K562 (cell line): ENCODE measurements around the gene ABCC12. TPM values are rescaled to one million over a fixed set of nuclear protein-coding genes. Genes with fewer than 3 reads are reported as not detected.

Experiments used
- ATAC-seq: fragments of 200-7000 bp; cut with Tn5 transposase; 3 replicates; pipeline ENCODE4 v1.9.1; 2020; ENCODE audit warnings: moderate library complexity
- BruUV-seq: library from RNA; stranded (reverse); fragments of 400-500 nt; replicated peaks from 2 replicates; lab custom pipeline; 2021; lab: Mats Ljungman, UMichigan
- CTCF ChIA-PET: fragments of 300-600 bp; formaldehyde crosslinking; extraction: SDS; loops from one replicate; lab custom pipeline; 2021; ENCODE audit warnings: low intra/inter-chr PET ratio; lab: Yijun Ruan, JAX
- POLR2A ChIA-PET: fragments of 300-600, 350-650 bp; sonication (Branson Sonifier 250); formaldehyde crosslinking; extraction: SDS; loops from one replicate; lab custom pipeline; 2021; ENCODE audit warnings: antibody characterized with exemption, inconsistent platforms; lab: Yijun Ruan, JAX
- DNase-seq, 4 experiments: peaks; one replicate each; pipeline versions ENCODE4 v3.0.0 to v3.0.0-alpha.2; 2011 to 2018; ENCODE audit warnings: low spot score in 3 of 4, mixed read lengths in 3 of 4; ENCODE audit errors: extremely low read depth in 1 of 4
- FAIRE-seq: peaks from 2 replicates; lab custom pipeline; 2011; peaks lifted over from hg19 to GRCh38; lab: Jason Lieb, UNC
- H2AFZ ChIP-seq: 2 replicates; pipeline ENCODE4 v1.6.0; 2011; ENCODE audit warnings: low read depth, low read length, control low read depth, inconsistent platforms
- H3K27ac ChIP-seq: fragments of 200-600 bp; 3 replicates; pipeline ENCODE4 v1.8.0; 2011; ENCODE audit warnings: low read depth, mild to moderate bottlenecking, control low read depth, inconsistent platforms, low read length, moderate library complexity, mixed read lengths; ENCODE audit errors: extremely low read depth
- H3K27me3 ChIP-seq, 2 experiments: fragments of 300-600 bp in 1 of 2; 2 replicates in 1 of 2; 3 replicates in 1 of 2; pipeline versions ENCODE4 v1.6.0 to v1.8.0; 2011; ENCODE audit warnings: inconsistent platforms in 2 of 2, low read length in 2 of 2, mild to moderate bottlenecking in 1 of 2, mixed read lengths in 1 of 2, moderate library complexity in 1 of 2; ENCODE audit not compliant: control insufficient read depth in 2 of 2, insufficient read depth in 2 of 2
- H3K36me3 ChIP-seq: fragments of 300-600 bp; 3 replicates; pipeline ENCODE4 v1.8.0; 2011; ENCODE audit warnings: mild to moderate bottlenecking, low read length, inconsistent platforms; ENCODE audit not compliant: control insufficient read depth, insufficient read depth
- H3K4me1 ChIP-seq, 2 experiments: fragments of 200-600 bp in 1 of 2; replicated peaks in 1 of 2; 2 replicates in 1 of 2; 3 replicates in 1 of 2; pipeline versions ENCODE4 v1.5.1 to v1.8.0; 2011; ENCODE audit warnings: inconsistent platforms in 2 of 2, low read length in 2 of 2, mild to moderate bottlenecking in 1 of 2, mixed read lengths in 1 of 2, moderate library complexity in 1 of 2; ENCODE audit not compliant: control insufficient read depth in 2 of 2, insufficient read depth in 2 of 2
- H3K4me2 ChIP-seq: 2 replicates; pipeline ENCODE4 v1.6.1; 2011; ENCODE audit warnings: low read length, control low read depth, inconsistent platforms, mixed read lengths; ENCODE audit not compliant: insufficient read depth
- H3K4me3 ChIP-seq: fragments of 200-600 bp; sonication (generic), shearing (Covaris generic); 2 replicates; pipeline ENCODE4 v1.5.1; 2016; ENCODE audit warnings: control low read depth, inconsistent platforms
- H3K79me2 ChIP-seq: fragments of 200-600 bp; 3 replicates; pipeline ENCODE4 v1.8.0; 2011; ENCODE audit warnings: low read length, inconsistent platforms; ENCODE audit not compliant: control insufficient read depth, insufficient read depth
- H3K9ac ChIP-seq, 2 experiments: 2 replicates each; pipeline versions ENCODE4 v1.6.0 to v1.6.1; 2011; ENCODE audit warnings: low read depth in 2 of 2, low read length in 2 of 2, control low read depth in 1 of 2, inconsistent platforms in 1 of 2, mild to moderate bottlenecking in 1 of 2, mixed read lengths in 1 of 2; ENCODE audit not compliant: insufficient read depth in 1 of 2
- H3K9me1 ChIP-seq: one replicate; pipeline ENCODE4 v1.6.0; 2011; ENCODE audit warnings: inconsistent platforms, mild to moderate bottlenecking, low read length, moderate library complexity; ENCODE audit not compliant: control insufficient read depth, insufficient read depth
- H3K9me3 ChIP-seq: replicated peaks from 2 replicates; pipeline ENCODE4 v1.5.1; 2011; ENCODE audit warnings: low read depth, low read length, inconsistent platforms; ENCODE audit not compliant: control insufficient read depth, insufficient read depth
- H4K20me1 ChIP-seq: replicated peaks from 2 replicates; pipeline ENCODE4 v1.6.1; 2011; ENCODE audit warnings: low read length, inconsistent platforms, mixed read lengths; ENCODE audit not compliant: control insufficient read depth, insufficient read depth
- NFRKB ChIP-seq: fragments of 450-650 bp; IDR thresholded peaks from 2 replicates; pipeline ENCODE4 v1.6.1; 2016; ENCODE audit warnings: low read depth
- POLR2H ChIP-seq: IDR thresholded peaks from 2 replicates; pipeline ENCODE4 v1.6.1; 2016; ENCODE audit warnings: missing genetic modification characterization, low read depth, mild to moderate bottlenecking, control low read depth, missing compliant biosample characterization, moderate library complexity
- RBM22 ChIP-seq: fragments of 200-400 bp; formaldehyde crosslinking; IDR thresholded peaks from 2 replicates; pipeline ENCODE4 v1.6.1; 2018; ENCODE audit warnings: low read length, low read depth; ENCODE audit not compliant: poor library complexity, severe bottlenecking
- RBM25 ChIP-seq: fragments of 200-400 bp; formaldehyde crosslinking; IDR thresholded peaks from 2 replicates; pipeline ENCODE4 v1.6.1; 2018; ENCODE audit warnings: low read length, low read depth, moderate library complexity; ENCODE audit not compliant: severe bottlenecking
- TAF15 ChIP-seq: fragments of 200-400 bp; formaldehyde crosslinking; IDR thresholded peaks from 2 replicates; pipeline ENCODE4 v1.6.1; 2017; ENCODE audit warnings: mild to moderate bottlenecking, low read depth, low read length, moderate library complexity
- ZFP36 ChIP-seq: fragments of 150-350 bp; IDR thresholded peaks from 2 replicates; pipeline ENCODE4 v1.6.1; 2018; ENCODE audit warnings: low read length, low read depth; ENCODE audit not compliant: partially characterized antibody
- ZNF311 ChIP-seq: fragments of 250-450 bp; sonication (Bioruptor Pico); IDR thresholded peaks from 2 replicates; pipeline ENCODE4 v1.4.0; 2020; ENCODE audit warnings: mild to moderate bottlenecking, moderate library complexity
- ZNF699 ChIP-seq: fragments of 250-450 bp; sonication (Bioruptor Pico); IDR thresholded peaks from 2 replicates; pipeline ENCODE4 v1.8.0; 2021; ENCODE audit warnings: mild to moderate bottlenecking, moderate library complexity; ENCODE audit not compliant: insufficient replicate concordance
- WGBS: fragments of 100-300 bp; shearing (Covaris generic); methylation state at CpG from one replicate; pipeline ENCODE4 v1.1.6; 2016; ENCODE audit warnings: low coverage, mixed read lengths; ENCODE audit not compliant: insufficient coverage; ENCODE audit errors: missing lambda C conversion rate; 5-methylcytosine and 5-hydroxymethylcytosine counted together
- in situ Hi-C: fragments of 300-500 bp; cut with MboI; formaldehyde crosslinking; loops from 4 replicates; pipeline ENCODE4 v1.15.0; 2018; ENCODE audit warnings: inconsistent platforms, mixed read lengths
- intact Hi-C: fragments of 100-400 bp; cut with micrococcal nuclease; formaldehyde crosslinking; loops from 2 replicates; pipeline ENCODE4 v1.14.2; 2022
- polyA plus RNA-seq, 8 experiments: library from polyadenylated mRNA; depleted of rRNA in 4 of 8; stranded (reverse) in 5 of 8; unstranded in 3 of 8; fragments of >200 nt; fragmentation: Nextera tagmentation in 2 of 8; fragmentation: Illumina TruSeq in 1 of 8; extraction: Ambion mirVana in 2 of 8; extraction: Trizol in 1 of 8; gene quantifications; 2 replicates each; pipeline versions ENCODE4 v1.2.1 to v1.2.3, GENCODE V29; 2011 to 2014; ENCODE audit warnings: inconsistent platforms in 1 of 8, missing spikeins in 1 of 8
- total RNA-seq, 7 experiments: library from RNA; depleted of rRNA in 6 of 7; stranded (reverse); fragments of >200 nt in 6 of 7; fragmentation: Illumina TruSeq in 2 of 7; extraction: Trizol in 2 of 7; gene quantifications; 2 replicates each; pipeline versions ENCODE4 v1.2.1 to v1.2.3, GENCODE V29; 2011 to 2021; ENCODE audit warnings: low replicate concordance in 1 of 7

Gene ABCC12
- total and polyA plus RNA-seq, 9 of the 15 experiments (the other 6 are each of a cell fraction or from before 2014, with no cell fraction given) = not detected

- Histone ChIP-seq H3K4me2 (no peak overlapping the region), H3K9me1 (peaks cover 3% of the 10 kb centered on the region), H3K27ac (no peak overlapping the region), H3K4me3 (no peak overlapping the region), H2AFZ (no peak overlapping the region), H3K36me3 (no peaks in the 10 kb centered on the region), H3K9ac (no peak overlapping the region), H3K4me1 (peaks cover 0 to 5% of the 10 kb centered on the region in 2 experiments; a peak in 2 of 5 replicates), H3K9me3 (no peaks in the 10 kb centered on the region), H3K27me3 (peaks cover 21 to 46% of the 10 kb centered on the region in 2 experiments), H3K79me2 (no peaks in the 10 kb centered on the region), H4K20me1 (peaks cover 4% of the 10 kb centered on the region; the same call in 1 of the 2 replicates)
- no peak for FAIRE-seq
- under 1% methylated on average over 6 of the region's 6 CpGs for WGBS
- no peak for DNase-seq
- intact Hi-C loops (no loop called here), in situ Hi-C loops (no loop called here)
- POLR2A ChIA-PET = interaction anchor here (0.9 to 1.0 kb wide), 2 partner anchors 9 to 480 kb away, joined by 3 to 4 read pairs; no protein-coding TSS in a partner anchor
- no peak; the same call in 2 of the 3 replicates for ATAC-seq
- CTCF ChIA-PET = no interaction called here
- TF ChIP-seq ZNF311 (no peak), NFRKB (no peak), ZNF699 (CRISPR knock-in tag) (no peak)
- no TSS peak for BruUV-seq
Measured at GRCh38 chr16:48201515-48202201, 45.9 kb upstream of the ABCC12 start.

GRCh38 chr16:48197294-48197693 lies 41.5 kb upstream of the ABCC12 start:
- FAIRE-seq (no peak), DNase-seq (no peak), ATAC-seq (no peak)
- H3K9me1 ChIP-seq = peaks cover 3% of the 10 kb centered on the region
- 0% methylated on average over 3 of the region's 3 CpGs for WGBS
- H3K9me3 ChIP-seq = no peaks in the 10 kb centered on the region
- peaks cover 6 to 23% of the 10 kb centered on the region in 2 experiments; a peak in 4 of 5 replicates for H3K27me3 ChIP-seq
- no peak overlapping the region for H2AFZ ChIP-seq
- in situ Hi-C loops (no loop called here), intact Hi-C loops (no loop called here)
- no peak overlapping the region for H3K27ac ChIP-seq
- H3K4me1 ChIP-seq = no peaks in the 10 kb centered on the region
- H3K36me3 ChIP-seq = no peaks in the 10 kb centered on the region
- no peak overlapping the region for H3K4me3 ChIP-seq
- no peaks in the 10 kb centered on the region for H3K79me2 ChIP-seq
- H4K20me1 ChIP-seq = no peaks in the 10 kb centered on the region; the same call in 1 of the 2 replicates
- no TSS peak for BruUV-seq
- TF ChIP-seq RBM25 (peak; percentile 71), RBM22 (no peak), TAF15 (no peak), ZFP36 (peak; percentile 7), POLR2H (tag) (no peak)
- no peak overlapping the region for H3K4me2 ChIP-seq
- no peak overlapping the region for H3K9ac ChIP-seq
- CTCF ChIA-PET = no interaction called here
- POLR2A ChIA-PET = no interaction called here
